IPS-11a (cell line): ENCODE measurements around the gene STKLD1.
A peak's percentile ranks its signal among the peaks of the same experiment; 100 is the strongest.
"Not testable (repeated sequence)": the region's sequence is repeated elsewhere in the genome, so short reads cannot be mapped to it uniquely, and the experiment has no call there.

Experiments used
- H3K4me3 ChIP-seq: one replicate; pipeline ENCODE4 v1.5.1; 2013; ENCODE audit warnings: low read depth, low read length, control low read depth

STKLD1 gene

DNA sequence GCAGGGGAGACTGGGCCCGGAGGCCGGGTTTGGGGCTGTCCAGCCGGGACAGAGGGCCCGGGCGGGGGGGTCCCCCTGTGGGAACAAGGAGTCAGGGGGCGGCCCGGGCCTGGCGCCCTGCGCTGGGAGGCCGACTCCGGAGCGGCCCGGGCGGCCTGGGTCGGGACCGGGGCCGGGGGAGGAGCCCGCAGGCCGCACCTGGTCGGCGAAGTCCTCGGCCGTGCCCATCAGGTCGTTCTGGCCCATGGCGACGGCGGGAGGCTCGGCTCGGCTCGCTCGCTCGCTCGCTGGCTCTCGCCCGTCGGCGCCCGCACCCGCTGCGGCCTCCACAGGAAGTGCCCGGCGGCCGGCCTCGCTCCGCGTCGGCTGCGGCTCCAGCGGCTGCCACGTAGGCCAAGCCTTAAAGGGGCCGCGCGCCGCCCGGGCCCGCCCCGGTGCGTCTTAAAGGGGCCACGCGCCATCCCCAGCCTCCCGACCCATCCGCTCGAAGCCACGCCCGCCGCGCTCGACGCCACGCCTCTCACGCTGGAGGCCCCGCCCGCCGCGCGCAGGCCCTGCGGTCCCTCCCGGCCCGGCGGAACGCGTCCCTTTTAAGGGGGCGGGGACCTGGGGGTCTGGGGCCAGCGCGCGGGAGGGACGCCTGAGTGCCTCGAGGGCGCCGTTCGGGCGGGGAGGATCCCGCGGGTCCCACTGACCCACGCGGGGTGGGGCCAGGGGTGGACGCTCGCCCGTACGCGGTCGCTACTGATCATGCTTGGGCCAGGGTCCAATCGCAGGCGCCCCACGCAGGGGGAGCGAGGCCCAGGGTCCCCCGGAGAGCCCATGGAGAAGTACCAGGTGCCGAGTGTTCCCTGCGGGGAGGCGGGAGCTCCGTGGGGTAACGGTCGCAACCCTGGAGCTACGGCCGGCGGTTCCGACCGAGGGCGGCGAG, at the start of gene STKLD1, which contains the start of gene SURF4:
Gene STKLD1 (plus strand): TSS at position 643 of the 931 bp plus-strand sequence. CDS start 108 bp downstream, at position 751.
Gene SURF4 (minus strand): TSS at position 337 of the 931 bp plus-strand sequence. CDS start 91 bp downstream, at position 246.
- peak within 1 kb of the TSS; percentile 82 for H3K4me3 ChIP-seq

DNA sequence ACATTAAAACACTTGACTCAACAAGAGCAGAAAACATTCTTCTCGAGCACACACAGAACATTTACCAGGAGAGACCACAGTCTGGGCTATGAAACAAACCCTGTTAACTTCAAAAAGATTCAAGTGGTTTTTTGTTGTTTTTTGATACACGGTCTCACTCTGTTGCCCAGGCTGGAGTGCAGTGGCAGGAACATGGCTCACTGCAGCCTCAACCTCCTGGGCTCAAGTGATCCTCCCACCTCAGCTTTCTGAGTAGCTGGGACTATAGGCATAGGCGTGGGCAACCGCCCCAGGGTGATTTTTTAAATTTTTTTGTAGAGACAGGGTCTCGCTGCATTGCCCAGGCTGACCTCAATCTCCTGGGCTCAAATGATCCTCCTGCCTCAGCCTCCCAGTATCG, 49.1 kb upstream of the STKLD1 start:
- H3K4me3 ChIP-seq: not testable (repeated sequence)

DNA sequence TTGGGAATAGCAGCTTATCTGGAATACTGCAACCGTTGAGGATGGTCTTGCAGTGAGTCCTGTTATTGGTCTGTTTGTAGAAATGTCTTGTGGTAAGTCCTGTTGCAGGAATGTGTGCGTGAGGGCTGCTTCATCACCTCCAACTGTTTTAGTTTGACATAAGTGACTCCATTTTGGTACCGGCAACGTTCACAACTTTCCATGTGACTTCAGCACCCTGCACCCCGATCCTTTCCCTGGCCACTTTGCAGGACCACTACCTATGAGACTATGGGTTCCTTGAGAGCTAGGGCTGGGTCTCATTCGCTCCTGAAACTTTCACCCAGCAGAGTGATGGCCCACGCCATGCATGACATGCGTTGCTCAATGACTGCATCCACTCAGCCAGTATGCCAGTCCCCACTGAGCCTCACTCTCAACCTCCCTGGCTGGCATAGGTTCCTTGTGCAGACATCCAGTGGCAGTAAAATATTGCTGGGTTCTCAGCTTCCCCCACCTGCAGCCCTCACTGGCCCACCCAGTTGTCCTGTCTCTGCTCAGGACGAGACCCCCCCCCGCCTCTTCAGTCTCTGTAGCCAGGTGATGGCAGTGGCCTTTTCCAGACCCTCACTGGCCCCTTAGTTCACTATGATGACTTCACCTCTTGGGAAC, 48.2 kb upstream of the STKLD1 start:
- H3K4me3 ChIP-seq: no peak overlapping the region

DNA sequence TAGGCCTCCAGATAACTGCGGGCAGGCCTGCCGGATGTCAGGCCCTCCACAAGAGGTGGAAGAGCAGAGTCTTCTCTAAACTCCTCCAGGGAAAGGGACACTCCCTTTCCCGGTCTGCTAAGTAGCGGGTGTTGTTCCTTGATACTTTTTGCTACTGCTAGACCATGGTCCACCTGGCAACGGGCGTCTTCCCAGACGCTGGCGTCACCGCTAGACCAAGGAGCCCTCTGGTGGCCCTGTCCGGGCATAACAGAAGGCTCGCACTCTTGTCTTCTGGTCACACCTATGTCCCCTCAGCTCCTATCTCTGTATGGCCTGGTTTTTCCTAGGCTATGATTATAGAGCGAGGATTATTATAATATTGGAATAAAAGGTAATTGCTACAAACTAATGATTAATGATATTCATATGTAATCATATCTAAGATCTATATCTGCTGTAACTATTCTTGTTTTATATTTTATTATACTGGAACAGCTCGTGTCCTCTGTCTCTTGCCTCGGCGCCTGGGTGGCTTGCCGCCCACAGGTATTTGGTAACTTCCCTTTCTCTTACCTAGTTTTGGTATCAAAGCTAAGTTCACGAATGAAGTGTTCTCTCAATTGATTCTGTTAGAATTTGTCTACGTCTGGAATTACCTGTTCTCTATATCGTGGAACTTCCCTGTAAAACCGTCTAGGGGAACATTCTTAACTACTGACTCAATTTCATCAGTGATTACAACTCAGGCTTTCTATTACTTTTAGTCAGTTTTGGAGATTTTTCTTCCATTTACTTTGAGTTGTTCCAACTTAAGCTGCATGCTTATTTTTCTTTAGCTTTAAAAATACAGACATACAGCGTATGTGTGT, 46.6 kb upstream of the STKLD1 start:
- not testable (repeated sequence) for H3K4me3 ChIP-seq

DNA sequence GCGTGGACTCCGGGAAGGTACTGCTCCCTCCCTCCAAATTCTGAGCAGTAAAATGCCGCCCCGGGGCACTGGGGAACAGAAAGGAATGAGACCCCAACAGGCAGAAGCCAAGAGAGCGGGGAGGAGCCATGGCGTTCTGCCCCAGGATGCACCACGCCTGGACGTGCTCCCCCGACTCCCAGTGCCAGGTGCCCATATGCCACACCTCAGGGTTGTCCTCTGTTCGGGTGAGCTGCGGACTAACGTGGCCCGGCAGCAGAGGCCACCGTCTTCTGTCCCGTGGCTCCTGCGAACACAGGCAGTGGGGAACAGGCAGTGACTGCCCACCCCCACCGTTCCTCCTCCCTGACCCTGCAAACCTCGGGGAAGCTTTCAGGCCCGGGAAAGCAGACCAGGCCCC, 44.9 kb upstream of the STKLD1 start:
- no peak overlapping the region for H3K4me3 ChIP-seq

DNA sequence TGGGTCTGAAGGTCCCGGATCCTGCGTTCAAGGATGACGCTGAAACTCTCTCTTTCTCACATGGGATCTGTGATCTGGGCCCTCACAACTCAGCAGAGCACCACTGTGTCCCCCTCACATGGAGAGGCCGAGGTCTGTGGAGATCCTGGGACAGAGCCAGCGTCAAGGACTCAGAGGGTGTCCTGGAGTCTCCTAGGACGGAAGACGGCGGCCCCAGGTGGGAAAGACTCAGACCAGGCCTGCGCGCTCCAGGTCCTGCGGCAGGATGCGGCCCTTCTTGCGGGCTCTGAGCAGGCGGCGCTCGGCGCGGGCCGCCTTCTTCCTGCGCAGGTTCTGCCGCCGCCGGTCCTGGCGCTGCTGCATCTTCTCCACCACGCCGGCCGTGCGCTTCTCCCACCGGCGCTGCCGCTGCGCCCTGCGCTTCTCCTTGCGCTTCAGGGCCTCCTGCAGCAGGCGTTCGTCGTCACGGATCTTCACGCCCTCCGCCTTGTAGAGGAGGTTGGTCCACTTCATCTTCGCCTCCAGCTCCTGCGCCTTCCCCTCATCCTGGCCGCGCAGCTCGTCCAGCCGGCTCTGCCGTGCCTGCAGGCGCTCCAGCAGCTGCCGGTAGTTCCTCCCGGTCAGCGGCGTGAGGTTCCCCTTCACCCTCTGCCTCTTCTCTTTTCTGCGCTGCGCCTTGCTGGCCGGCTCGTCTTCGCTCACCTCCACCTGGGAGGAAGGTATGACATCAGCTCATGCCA, 44.4 kb upstream of the STKLD1 start:
- no peak overlapping the region for H3K4me3 ChIP-seq

DNA sequence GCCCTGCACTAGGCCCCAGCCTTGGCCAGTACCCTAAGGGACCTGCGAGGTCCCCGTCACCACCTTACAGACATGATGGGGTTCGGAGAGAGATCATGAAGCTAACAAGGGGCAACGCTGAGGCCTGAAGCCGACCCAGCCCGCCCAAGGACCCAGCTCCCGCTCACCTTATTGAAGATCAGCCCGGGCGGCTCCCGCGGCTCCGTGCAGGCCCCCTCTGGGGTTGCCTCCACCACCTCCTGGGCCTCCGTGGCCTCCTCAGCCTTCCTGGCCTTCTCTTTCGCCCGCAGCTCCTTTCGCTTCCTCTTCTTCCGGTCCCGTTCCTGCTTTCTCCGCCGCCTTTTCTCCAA, 43.8 kb upstream of the STKLD1 start:
- H3K4me3 ChIP-seq: no peak overlapping the region

DNA sequence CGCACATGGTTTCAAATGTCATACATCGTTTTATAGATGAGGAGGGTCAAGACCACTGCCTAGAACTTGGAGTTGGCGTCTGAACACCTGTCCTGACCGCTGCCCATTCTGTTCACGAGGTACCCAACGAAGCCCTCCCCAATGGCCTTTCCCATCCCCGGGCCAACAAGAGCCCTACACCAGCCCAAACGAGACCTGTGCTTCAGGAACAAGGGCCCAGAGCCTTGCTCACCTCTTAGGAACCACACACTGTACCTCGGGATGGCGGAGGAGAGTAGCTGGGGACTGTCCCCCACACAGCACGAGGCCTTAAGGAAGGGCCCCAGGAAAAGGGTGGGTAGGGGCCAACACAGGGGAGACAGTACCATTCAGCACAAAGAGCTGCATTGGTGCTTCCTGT, 43.2 kb upstream of the STKLD1 start:
- no peak overlapping the region for H3K4me3 ChIP-seq

DNA sequence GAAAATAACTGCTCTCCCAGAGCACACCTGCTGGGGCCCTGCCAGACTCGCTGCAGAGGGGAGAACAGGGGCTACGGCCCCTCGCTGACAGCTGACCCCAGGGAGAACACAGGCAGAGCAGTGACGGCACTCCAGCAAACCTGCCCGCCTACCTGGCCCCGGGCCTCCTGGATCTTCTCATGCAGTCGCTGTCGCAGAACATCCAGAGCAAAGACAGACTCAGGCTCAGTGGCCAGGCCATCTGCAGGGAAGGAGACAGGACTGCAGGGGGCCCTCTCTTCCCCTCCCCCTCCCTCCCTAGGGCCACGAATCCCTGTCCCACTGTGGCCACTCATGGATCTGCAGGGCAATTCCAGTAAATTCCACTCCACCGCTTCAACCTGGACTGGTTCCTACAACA, 42.6 kb upstream of the STKLD1 start:
- H3K4me3 ChIP-seq: no peak overlapping the region

DNA sequence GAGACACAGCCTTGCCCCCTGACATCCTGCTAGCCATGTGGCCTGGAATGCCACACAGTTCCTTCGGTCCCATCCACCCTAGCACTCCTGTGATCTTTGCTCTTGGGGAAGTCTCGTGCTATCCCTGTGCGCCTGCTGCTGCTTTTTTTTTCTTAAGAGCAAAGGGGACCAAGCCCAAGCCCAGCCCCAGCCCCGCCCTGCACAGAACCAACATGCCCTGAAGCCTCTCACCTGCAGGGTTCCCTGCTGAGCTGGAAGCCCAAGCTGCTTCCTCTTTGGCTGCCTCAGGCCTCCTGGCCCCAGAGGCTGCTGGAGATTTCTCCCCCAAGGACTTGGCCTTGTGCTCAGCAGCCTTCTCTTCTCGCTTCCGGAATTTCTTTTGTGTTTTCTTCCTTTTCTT, 42.0 kb upstream of the STKLD1 start:
- H3K4me3 ChIP-seq: no peak overlapping the region

DNA sequence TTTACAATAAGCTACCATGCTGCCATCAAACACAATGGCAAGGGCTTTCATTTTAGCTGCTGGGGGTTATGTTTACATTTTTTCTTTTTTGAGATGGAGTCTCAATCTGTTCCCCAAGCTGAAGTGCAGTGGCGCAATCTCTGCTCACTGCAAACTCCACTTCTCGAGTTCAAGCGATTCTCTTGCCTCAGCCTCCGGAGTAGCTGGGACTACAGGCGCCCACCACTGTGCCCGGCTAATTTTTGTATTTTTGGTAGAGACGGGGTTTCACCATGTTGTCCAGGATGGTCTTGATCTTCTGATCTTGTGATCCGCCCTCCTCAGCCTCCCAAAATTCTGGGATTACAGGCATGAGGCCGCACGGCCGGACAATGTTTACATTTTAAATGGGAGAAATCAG, 41.3 kb upstream of the STKLD1 start:
- peak overlapping the region; percentile 93 for H3K4me3 ChIP-seq

DNA sequence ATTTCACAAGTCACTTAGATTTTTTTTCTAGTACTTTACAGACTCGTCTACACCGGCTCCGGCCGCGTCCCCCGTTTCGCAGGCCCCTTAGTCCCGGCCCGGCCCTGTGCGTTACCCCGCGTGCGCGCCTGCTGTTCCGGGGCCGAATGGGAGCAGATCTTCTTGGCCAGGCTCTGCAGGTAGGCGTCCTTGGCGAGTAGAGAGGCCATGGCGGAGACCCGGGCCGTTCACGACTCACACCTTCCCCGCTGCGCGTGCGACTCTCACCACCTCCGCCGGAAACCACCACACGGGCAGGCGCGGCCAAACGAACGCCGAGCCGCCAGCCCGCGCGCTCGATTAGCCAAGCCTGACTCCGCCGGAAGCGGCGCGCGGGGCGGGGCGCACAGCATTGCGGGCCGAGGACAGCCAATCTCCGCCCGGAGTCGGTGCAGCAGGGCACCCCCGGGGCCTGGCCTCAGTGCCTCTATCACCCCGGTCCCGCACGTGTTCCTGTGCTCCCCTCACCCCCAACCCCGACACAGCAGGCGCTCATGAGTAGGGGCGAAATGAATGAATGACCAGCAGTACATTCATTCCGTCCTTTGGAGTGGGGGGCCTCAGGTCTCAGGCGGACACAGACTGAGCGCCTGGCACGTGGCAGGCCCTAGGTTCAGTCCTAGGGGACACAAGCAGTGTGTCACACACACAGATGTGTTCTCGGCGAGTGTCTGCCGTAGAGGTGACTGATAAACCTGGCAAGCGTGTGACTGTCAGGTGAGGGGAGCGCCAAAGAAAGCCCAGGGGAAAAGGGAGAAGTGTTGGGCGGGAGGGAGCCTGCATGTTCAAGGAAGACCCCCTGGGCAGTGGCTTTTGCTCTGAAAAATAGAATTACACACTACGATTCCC, 40.0 kb upstream of the STKLD1 start, which contains the start of gene SURF6:
Gene SURF6 (minus strand): TSS at position 265 of the 888 bp plus-strand sequence. CDS start 56 bp downstream, at position 209.
- H3K4me3 ChIP-seq: peak within 1 kb of the TSS; percentile 93

DNA sequence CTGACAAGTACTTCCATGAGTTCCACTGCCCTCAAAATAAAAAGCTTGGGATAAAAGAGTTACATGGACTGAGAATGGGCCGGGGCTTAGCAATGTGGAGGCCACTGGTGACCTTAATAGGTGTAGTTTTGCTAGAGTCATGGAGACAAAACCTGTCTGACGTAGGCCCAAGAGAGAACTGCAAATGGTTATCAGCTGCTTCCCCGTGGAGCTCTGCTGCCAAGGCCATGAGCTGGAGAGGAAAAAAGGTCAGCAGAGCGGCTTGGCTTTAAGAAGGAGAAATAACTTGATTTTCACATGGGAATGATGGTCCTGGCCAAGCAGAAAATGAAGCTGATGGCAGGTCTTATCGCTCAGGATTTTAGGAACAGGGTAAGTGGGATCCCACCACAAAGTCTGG, 36.5 kb upstream of the STKLD1 start:
- H3K4me3 ChIP-seq: no peak overlapping the region

DNA sequence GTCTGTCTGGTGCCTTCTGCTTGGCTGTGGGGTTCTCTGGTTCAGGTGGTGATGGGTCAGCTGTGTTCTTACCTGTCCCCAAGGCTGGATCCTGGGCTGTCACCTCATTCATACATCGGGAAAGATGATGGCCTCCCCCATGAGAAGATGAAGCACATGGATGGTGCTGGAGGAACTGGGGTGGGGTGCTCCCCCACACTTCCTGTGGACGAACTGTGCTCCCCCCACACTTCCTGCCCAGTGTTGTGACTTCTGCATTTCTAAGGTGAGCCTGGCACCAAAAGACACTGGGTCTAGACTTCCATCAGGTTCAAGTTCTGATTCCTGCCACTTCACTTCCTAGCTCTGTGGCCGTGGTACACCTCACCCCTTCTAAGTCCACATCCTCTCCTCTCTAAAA, 35.9 kb upstream of the STKLD1 start:
- H3K4me3 ChIP-seq: no peak overlapping the region

DNA sequence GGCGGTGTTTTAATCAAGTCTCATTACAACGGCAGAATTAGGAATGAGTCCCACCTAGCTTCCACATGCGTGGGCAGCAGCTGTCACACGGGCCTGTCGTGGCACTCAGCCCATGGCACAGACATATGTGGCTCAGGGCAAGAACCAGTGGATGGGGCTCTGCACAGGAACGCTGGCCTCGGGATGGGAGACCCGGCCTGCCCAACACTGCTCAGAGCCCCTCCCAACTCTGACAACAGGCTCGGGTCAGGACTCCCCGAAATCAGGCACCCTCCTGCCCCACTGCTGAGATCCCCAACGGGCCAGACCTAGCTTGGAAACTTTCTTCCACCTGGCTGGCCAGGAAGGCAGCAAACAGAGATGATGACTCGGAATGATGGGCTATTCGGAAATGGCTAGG, 35.2 kb upstream of the STKLD1 start:
- no peak overlapping the region for H3K4me3 ChIP-seq

DNA sequence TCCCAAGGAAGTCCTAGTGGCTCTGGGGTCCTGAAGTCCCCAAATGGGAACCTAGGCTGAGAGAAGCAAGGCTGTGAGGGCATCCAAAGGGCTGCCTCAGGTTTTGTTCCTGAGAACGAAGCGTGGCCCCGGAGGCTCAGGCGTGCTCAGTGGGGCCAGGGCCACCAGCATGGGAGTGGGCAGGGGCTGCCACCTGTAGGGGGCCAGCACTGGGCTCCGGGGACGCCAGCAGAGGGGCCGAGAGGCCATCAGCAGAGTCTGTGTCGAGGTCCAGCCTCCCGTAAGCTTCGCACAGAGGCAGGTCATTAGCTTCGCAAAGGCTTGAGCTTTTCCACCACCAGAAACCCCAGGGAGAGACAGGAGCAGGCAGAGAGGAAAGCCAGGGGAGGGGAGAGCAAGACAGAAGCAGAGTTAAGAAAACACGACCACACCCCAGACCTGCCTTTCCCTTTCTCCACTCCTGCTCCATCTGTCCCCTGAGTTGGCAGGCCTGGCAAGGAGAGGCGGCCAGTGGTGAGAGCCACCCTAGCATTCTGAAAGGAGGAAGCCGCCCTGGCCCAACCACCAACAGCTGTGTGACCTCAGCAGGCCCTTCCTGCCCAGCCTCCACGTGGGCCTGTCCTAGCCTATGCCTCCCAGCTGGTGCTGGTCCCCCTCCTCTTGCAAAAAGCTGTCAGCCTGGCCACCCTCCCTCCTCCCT, 34.6 kb upstream of the STKLD1 start:
- H3K4me3 ChIP-seq: no peak overlapping the region

DNA sequence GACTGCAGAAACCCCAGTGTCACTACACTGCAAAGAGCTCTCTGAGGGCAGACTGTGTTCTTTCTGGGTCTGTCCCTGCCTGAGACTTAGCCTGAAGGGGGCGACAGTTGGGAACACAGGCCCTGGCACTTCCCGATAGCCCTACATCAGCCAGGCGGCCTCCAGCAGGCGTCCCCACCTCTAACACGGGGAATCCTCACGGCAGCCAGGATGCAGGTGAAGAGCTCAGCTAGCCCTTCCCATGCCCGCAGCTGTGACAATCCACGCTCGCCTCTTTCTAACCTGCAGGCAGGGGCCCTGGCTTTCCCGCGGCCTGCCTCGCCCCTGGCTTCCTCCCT, 34.1 kb upstream of the STKLD1 start:
- no peak overlapping the region for H3K4me3 ChIP-seq

DNA sequence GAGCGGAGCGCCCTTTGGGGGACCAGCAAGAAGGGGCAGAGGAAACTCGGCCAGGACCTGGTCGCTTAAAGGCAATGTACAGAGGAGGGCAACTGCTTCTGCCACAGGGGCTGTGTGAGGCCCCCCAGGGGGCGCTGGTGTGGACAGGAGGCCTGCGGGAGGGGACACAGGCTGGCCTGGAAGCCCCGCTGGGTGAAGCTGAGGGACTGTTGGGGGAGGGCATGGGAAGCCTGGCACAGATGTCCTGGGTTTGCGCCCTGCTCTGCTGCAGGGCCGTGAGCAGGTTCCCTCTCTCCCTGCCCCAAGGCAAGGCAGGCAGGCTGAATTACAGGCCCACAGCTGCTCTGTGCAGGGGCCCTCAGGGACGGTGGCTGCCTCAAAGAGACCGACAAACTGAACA, 33.6 kb upstream of the STKLD1 start:
- no peak overlapping the region for H3K4me3 ChIP-seq

DNA sequence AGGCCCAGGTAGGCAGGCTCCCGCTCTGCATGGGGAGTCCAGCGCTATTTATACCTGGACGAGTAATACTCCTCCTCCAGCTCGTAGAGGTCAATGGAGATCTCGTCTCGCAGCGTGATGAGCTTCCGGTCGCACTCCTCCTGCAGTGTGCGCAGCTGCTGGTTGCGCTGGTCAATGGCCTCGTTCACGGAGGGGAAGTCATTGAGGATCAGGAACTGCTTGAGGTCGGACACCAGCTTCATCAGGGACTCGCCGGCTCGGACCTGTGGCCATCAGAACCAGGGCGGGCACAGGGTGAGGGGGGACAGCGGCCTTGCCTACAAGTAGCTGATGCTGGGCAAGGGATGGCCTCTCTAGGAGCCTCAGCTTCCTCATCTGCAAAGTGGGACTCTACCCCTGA, 32.1 kb upstream of the STKLD1 start:
- no peak overlapping the region for H3K4me3 ChIP-seq
